Measurements from ENCODE around the gene LAX1.
"Not testable (repeated sequence)": the region's sequence is repeated elsewhere in the genome, so short reads cannot be mapped to it uniquely, and the experiment has no call there.

Gene LAX1

GRCh38 chr1:203765029-203765837 is at the start of gene LAX1:
LAX1 (plus strand) TSS chr1:203765183; CDS start chr1:203765566, 383 bp downstream.
- no peak for DNase-seq

- no peak for DNase-seq
Observed at GRCh38 chr1:203717120-203717519, 47.9 kb upstream of the LAX1 start.

- no peak for DNase-seq
Observed at GRCh38 chr1:203720242-203720641, 44.7 kb upstream of the LAX1 start.

- DNase-seq: no peak
Observed at GRCh38 chr1:203722909-203723308, 42.1 kb upstream of the LAX1 start.

GRCh38 chr1:203726417-203726867 is 38.5 kb upstream of the LAX1 start:
- DNase-seq: peak; percentile 27

GRCh38 chr1:203733009-203733863 is 31.7 kb upstream of the LAX1 start:
- no peak for DNase-seq

GRCh38 chr1:203742436-203742835 is 22.5 kb upstream of the LAX1 start:
- DNase-seq: no peak

- DNase-seq: no peak
Observed at GRCh38 chr1:203743091-203743571, 21.9 kb upstream of the LAX1 start.

GRCh38 chr1:203744075-203744972 is 20.7 kb upstream of the LAX1 start:
- DNase-seq: no peak

- DNase-seq: no peak
Observed at GRCh38 chr1:203746281-203746680, 18.7 kb upstream of the LAX1 start.

GRCh38 chr1:203751051-203751450 is 13.9 kb upstream of the LAX1 start:
- DNase-seq: no peak

GRCh38 chr1:203751618-203752361 is 13.2 kb upstream of the LAX1 start:
- DNase-seq: not testable (repeated sequence)

- DNase-seq: no peak
Observed at GRCh38 chr1:203754455-203754864, 10.5 kb upstream of the LAX1 start.

- DNase-seq: no peak
Observed at GRCh38 chr1:203756036-203756435, 8.9 kb upstream of the LAX1 start.

GRCh38 chr1:203758749-203759148 is 6.2 kb upstream of the LAX1 start:
- not testable (repeated sequence) for DNase-seq

GRCh38 chr1:203760506-203760905 is 4.5 kb upstream of the LAX1 start:
- DNase-seq: no peak

- DNase-seq: not testable (repeated sequence)
Observed at GRCh38 chr1:203761958-203762357, 3.0 kb upstream of the LAX1 start.

- no peak for DNase-seq
Observed at GRCh38 chr1:203763505-203763904, 1.5 kb upstream of the LAX1 start.

GRCh38 chr1:203764105-203765028 is 616 bp upstream of the LAX1 start:
- no peak for DNase-seq

- no peak for DNase-seq
Observed at GRCh38 chr1:203768256-203768655, 3.3 kb downstream of the LAX1 start.

All from NCI-H1092 (cell line).